ENCODE measurements around the gene ADGRL3.

The ADGRL3 gene

DNA sequence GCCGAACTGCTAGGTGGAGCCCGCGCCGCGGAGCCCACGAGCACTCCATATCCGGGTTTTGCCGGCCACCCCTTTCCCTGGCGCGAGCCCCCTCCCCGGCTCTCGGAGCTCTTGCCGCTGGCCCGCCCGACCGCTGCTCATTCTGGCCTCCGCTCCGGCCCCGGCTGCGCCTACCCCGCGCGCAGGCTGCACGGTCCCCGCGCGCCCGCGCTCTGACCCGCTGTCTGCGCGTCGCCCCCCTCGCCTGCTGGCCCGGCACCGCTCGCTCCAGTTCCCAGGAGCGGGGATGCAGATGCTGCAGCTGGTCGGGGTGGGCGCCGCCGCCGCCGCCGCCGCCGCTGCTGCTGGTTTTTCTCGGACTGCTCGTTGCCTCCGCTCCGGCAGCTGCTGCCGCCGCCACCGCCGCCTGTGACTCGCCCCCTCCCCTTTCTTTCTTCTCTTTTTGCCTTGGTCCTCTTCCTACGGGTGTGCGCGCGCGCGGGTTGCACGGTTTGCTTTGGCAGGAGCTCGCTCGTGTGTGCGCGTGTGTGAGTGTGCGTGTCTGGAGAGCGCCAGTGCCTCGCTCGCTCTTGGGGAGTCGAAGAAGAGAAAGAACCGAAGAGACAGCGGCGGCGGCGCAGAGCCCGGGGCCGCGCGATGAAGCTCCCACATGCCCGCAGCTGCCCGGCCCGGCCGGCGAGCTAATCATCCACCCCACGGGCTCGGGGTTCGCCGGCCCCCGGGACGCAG is at the start of gene ADGRL3:
TSS of gene ADGRL3 (plus strand) at position 140 of the 729 bp plus-strand sequence.
- intact Hi-C loops (cut with DNase I), result no loop called here
- peak; percentile 36 to 89 (median 78) for DNase-seq

DNA sequence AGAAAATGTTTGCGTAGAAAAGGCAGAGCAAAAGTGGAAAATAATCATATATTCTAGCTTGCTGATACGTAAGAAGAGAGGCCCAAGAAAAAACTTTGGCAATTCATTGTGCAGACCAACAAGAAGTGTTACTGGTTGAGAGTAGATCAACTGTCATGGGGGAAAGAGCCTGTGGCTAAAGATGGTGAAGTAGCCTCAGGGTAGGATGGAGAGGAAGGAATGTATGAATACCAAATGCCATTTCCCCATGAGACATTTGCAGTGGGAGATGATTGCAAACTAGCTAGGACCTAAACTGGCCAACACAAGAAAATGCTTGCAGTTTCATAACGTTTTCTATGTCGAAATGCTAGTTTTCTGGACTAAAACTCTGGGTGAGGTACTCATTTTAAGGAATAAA is 47.7 kb upstream of the ADGRL3 start:
- intact Hi-C loops (cut with DNase I), result no loop called here
- no peak for DNase-seq

DNA sequence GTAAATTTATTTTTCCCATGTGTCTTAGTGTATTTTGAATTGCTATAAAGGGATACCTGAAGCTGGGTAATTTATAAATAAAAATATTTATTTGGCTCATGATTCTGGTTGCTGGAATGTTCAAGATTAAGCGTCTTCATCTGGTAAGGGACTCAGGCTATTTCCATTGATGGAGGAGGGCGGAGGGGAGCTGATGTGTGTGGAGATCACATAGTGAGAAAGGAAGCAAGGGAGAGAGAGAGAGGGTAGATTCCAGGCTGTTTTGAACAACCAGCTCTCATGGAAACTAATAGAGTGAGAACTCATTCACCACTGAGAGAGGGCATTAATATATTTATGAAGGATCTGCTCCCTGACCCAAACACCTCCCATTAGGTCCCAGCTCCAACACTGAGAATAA is 39.6 kb upstream of the ADGRL3 start:
- intact Hi-C loops (cut with DNase I), result no loop called here
- no peak for DNase-seq

DNA sequence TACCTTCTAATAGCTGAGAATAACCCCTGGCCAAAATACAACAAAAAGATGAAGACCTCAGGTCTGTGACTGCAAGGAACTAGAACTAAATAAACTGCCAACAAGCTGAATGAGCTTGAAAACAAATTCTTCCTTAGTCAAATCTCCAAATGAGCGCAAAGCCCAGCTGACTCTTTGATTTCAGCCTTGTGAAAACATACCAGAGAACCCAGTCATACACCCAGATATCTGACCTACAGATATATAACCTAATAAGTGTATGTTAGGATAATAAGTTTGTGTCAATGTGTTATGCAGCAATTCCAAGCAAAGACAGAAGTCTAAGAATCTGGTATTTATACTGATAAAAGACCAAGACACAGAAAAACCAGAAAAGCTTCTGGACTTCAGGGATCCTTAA is 38.0 kb upstream of the ADGRL3 start:
- intact Hi-C loops (cut with DNase I), result no loop called here
- no peak for DNase-seq

DNA sequence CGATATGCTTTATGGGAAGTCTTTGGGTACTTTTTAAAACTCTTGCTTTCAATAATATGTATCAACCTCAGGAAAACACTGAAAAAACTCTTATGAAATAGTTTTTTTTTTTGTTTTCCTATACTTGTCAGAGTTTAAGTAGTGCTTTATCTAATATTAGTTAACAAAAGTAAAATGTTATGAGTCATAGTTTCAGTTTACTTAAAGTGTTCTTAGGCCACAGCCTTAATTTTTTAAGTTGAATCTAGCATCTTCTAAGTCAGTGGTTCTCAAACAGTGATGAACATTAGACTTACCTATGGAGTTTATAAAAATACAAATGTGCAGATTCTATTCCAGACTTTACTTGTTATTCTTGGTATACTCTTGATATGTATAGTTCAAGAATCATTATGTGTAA is 26.3 kb upstream of the ADGRL3 start:
- intact Hi-C loops (cut with DNase I), result no loop called here
- DNase-seq, result no peak

DNA sequence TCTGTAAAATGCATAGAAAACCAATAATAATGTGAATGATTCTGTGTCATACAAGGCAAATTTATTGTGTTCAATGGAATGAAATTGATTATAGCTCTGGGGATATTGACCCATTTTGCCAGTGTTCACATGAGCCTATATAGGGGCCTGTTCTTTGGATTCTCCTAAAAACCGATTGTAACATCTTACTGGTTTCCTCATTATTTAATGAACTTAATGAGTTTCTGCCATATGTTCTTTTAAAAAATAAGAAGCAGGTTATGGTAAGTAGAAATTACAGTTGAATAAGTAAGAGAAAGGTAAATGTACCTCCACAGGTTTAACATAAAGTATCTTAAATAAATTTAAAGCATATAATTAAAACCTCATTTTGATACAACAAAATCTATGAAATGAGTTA is 24.6 kb upstream of the ADGRL3 start:
- no peak for DNase-seq
- intact Hi-C loops (cut with DNase I), result no loop called here

DNA sequence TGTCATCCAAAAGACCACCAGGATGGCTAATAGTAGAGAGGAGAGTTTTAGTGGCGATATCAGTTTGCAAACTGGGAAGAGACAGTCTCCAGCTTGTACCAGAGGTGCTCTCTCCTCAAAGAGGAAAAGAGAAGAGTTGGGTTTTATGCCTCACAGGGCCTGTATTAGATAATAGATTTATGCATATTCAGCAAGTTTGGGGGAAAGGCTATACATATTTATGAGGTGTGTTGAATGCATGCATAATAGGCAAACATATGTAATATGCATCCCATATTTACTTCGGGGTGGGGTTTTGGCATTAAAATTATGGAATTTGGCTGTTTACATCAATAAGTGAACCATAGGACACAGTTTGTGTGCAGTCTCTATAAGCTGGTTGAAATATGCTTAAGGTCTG is 22.8 kb upstream of the ADGRL3 start:
- DNase-seq, result no peak
- intact Hi-C loops (cut with DNase I), result no loop called here

DNA sequence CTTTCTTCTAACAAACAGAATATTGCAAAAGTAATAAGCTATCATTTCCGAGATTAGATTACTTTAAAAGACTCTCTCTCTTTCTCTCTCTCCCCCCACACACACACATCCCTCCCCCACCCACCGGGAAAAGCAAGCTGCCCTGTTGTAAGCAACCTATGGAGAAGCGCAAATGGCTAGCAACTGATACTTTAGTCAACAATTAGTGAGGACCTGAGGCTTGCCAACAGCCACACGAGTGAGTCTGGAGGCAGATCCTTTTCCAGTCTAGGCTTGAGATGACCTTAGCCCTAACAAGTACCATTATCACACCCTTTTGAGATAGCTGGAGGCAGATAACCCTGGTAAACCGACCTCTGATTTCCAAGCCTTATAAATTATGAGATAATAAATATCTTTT is 19.7 kb upstream of the ADGRL3 start:
- intact Hi-C loops (cut with DNase I), result no loop called here
- no peak for DNase-seq

DNA sequence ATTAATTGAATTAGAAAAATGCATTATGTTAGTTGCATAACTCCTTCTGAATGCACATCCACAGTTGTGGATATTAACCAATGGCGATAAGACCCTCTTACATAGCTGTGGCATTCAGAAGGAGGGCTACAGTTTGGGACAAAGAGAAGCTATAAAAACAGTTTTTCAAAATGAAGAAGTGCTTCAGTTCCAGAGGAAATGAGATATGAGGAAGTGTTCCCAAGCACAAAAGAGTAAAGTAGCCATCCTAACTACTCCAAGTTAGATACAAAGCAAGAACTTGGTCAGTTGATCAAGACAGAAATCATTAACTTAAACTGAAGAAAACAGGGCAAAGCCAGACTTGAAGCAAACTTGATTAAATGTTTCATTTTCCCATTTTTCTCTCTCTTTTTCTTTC is 17.2 kb upstream of the ADGRL3 start:
- intact Hi-C loops (cut with DNase I), result no loop called here
- DNase-seq, result no peak

DNA sequence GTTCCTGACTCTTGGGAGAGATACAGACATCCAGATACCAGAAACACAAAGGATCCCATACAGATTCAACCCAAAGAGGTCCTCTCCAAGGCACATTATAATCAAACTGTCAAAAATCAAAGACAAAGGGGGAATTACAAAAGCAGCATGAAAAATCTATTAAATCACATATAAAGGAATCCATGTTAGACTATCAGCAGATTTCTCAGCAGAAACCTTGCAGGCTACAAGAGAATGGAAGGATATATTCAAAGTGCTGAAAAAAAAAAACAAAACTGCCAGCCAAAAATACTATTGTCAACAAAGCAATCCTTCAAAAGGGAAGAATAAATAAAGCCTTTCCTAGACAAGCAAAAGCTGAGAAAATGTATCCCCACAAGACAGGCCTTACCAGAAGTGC is 14.8 kb upstream of the ADGRL3 start:
- intact Hi-C loops (cut with DNase I), result no loop called here
- DNase-seq, result no peak

DNA sequence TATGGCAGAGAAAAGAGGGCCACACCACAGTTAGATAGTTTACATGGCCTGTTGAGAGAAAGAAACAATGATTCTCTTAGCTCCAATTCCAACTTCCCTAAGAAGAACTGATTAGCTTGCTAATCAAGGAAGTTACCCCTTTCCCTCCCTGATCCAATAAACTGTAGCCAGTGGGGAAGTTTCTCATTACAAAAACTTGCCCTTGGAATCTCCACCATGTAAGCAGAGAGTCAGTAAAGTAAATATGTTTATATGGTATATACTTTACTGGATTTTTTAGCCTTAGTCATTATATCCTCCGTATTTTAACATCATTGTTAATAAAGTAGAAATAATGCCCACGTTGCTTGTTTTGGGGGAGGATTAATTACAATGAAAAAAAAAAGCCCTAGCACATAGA is 7.7 kb upstream of the ADGRL3 start:
- DNase-seq, result no peak
- intact Hi-C loops (cut with DNase I), result no loop called here

DNA sequence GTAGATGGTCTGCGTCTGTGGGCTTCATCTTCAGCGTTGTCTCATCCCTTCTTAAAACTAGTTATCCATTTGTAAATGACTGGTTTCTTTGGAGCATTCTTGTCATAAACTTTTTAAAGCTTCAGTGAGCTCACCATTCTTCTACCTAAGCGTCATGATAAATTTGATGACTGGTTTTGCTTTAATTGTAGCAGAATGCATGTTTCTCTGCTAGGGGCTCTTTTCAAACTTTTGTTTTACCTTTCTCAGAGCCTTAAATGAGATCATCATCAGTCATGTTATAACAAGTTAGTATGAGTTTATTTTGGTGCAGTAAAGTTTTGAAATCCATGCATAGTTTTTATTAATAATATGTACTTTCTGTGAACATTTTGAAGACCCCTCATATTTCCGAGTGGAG is 6.3 kb upstream of the ADGRL3 start:
- no peak for DNase-seq
- intact Hi-C loops (cut with DNase I), result no loop called here

DNA sequence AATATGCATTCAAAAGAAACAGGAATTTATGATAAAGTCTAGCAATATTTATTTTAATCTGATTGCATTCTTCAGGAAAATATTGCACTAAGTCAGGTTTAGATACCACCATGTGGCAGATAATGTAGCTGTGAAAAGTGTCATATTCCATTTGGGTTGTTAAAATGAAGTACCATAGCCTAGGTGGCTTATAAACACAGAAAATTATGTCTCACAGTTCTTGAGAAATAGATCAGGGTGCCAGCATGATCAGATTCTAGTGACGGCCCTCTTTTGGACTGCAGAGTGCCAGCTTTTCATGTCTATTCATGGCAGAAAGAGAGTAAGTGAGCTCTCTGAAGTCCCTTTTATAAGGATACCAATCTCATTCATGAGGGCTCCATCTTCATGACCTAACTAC is 5.6 kb upstream of the ADGRL3 start:
- DNase-seq, result no peak
- intact Hi-C loops (cut with DNase I), result no loop called here

DNA sequence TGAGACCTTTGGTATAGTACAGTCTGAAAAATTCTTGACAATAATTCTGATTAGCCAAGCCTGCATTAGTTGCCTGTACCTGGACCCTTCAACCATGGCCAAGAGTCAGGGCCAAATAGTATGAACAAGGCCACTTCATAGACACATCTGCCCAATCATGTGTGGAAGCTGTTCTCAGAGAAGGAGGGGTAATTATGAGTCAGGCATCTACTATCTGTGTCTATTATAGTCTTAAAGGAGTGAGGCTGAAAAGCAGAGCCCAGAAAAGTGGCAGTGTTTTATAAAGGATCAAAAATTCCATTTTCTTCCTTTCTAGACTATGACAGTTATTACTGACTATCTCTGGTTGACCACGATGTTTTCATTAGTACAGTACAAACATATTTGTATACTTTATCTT is 5.0 kb upstream of the ADGRL3 start:
- intact Hi-C loops (cut with DNase I), result no loop called here
- DNase-seq, result no peak

DNA sequence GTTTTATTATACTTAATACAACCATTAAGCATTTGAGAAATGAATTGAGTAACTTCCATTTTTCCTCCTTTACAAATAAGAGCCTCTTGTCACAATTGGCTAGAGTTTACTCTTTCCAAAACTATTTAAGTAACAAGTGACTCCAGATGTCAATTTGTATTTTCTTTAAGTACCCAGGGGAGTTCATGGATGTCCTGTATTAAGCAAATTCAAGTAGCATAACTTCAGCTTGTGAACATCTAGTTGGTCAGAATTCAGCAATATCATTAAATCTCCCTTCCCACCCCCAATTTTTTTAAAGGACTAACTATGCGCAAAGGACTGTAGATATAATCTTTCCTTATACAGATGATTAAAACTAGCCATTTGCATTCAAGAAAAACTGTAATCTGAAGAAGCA is 1.4 kb upstream of the ADGRL3 start:
- intact Hi-C loops (cut with DNase I), result no loop called here

DNA sequence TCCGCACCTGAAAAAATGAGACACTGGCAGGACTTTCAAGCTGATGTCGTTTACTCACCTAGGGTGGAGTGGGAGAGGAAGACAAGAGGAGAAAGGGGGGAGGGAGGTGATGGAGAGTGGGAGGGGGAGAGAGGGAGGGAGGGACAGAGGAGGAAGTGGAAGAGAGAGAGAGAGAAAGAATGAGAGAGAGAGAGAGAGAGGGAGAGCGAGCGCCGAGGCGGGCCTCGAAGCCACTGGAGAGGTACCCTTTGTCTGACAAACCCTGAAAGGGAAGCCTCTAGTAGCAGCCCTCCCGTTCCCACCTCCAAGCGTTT is 296 bp upstream of the ADGRL3 start:
- intact Hi-C loops (cut with DNase I), result no loop called here
- no peak for DNase-seq

More for the DNA sequence above, 1.4 kb upstream of the ADGRL3 start:
- DNase-seq, result no peak

DNA sequence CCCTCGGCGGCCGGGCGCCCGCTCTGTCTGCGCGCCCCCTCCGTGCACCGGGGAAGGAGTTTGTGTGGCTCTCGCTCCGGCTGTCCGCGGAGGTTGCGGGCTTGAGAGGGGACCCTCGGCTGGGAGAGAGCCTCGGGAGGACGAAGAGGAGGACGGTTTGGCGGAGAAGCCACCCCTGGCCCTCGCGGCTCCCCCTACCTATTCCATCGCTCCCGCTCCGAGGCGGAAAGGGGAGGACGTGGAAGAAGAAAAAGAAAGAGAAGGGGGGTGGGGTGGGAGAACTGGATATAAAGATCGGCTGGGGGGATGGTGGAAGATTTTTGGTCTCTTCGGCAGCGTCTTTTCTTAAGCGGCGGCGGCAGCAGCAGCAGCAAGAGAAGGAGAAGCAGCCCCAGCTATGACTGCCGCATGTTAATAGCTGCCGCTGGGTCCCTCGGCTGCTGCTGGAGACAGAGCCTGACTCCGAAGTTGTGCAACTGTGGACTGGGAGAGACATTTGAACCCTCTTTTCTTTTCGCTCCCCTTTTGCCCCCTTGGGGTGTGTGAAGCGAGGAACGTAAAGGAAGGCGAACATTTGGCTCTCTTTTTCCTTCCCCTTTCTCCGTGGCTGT is 895 bp downstream of the ADGRL3 start:
- DNase-seq, result peak in 41 of 42 donors; percentile 26 to 83 (median 66)
- intact Hi-C loops (cut with DNase I), result no loop called here

DNA sequence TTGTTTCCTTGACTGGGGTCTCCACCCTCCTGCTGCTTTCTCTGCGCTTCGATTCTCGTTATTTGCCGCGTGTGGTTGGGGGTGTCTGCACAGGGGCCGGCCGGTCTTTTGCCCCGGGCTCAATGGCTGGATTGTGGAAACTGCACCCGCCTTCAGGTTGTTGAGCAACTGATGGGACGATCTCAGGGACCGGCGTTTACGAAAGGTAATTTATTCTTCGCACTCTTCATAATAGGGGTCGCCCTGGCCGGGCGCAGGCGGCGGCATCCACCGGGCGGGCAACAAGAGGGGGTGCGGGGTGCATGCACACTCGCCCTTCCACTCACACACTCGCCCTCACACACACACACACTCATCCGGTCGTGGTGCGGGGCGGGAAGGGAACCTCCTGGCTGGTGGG is 1.4 kb downstream of the ADGRL3 start:
- intact Hi-C loops (cut with DNase I), result no loop called here
- DNase-seq, result peak in 28 of 42 donors; percentile 14 to 68 (median 42)

DNA sequence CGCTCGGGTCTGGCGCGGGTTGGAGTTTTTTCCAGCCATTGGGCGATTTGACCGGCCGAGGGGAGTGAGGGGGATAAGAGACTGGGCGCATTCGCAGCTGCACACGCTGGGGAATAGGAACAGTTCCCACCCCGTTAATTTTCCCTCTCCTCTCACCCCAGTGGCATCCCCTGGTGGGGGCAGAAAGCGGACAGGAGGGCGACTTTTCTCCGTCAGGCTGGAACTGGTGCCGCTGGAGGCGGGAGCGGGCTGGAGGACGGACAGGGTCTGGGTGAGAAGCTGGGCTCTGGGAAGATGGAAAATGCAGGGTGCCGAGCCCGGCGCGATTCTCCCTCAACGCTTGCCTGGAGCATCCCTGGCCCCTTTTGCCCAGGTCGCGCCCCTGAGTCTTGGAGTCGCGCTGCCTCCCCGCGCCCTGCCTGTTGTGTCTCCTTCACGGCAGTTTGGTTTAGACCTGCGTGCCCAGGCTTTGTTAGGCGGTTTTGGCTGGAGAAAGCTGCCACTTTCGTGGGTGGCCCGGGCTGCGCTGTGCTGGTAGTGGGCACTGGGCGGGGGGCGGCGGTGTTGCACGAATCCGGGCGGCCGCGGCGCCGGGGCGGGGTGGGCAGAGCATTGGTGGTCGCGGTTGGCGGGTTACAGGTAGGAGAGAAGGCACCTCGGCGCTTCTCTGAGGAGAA is 2.0 kb downstream of the ADGRL3 start:
- intact Hi-C loops (cut with DNase I), result no loop called here
- DNase-seq, result peak in 41 of 42 donors; percentile 31 to 83 (median 63)

DNA sequence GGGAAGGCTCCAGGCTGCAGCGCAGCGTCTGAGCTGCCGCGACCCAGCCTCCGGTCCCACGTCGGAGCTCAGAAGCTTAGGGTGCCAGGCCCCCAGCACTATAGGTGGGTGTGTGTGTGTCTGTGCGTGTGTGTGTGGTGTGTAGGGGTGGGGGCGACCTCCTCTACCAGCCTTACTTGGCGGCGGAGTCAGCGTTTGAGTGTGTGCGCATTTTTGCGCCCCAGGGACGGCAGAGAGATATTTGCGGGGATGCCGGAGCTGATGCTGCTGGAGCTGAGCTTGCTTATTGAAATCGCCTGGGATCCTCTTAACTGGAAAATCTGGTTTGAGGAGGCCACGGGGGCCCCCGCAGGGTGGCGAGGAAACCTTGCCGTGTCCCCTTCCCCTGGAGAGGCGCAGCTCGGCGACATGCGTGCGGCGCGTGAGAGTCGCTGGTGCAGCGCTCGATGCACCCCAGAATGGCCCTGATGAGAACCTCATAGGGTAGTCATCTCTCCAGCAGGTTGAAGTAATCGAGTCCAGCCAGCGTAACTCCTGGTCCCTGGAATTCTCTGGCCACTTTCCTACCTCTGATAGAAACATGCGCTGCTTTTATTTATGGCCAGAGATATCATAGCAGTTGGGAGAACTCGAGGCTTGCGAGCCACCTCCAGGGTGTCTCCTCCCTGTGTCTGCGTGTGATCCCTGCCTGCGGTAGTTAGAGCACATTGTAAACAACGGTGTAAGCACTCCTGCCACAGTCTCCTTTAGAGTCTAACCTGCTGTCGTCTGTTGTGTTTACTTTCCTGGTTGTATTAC is 2.7 kb downstream of the ADGRL3 start:
- DNase-seq, result peak in 39 of 42 donors; percentile 37 to 80 (median 60)
- intact Hi-C loops (cut with DNase I), result no loop called here
